Measurements from ENCODE around the gene VRK3. TPM values are rescaled to one million over a fixed set of nuclear protein-coding genes. Genes with fewer than 3 reads are reported as not detected.
"Not testable (repeated sequence)": the region's sequence is repeated elsewhere in the genome, so short reads cannot be mapped to it uniquely, and the experiment has no call there.

The VRK3 gene
- total RNA-seq, 2 experiments from 2014 or later: 65.1 to 65.4 TPM

- POLR2A ChIA-PET; ATAC-seq (ENCODE audit: poor library complexity): not testable (repeated sequence)
Measured at GRCh38 chr19:49959892-49960291, 65.3 kb downstream of the VRK3 start.

DNA sequence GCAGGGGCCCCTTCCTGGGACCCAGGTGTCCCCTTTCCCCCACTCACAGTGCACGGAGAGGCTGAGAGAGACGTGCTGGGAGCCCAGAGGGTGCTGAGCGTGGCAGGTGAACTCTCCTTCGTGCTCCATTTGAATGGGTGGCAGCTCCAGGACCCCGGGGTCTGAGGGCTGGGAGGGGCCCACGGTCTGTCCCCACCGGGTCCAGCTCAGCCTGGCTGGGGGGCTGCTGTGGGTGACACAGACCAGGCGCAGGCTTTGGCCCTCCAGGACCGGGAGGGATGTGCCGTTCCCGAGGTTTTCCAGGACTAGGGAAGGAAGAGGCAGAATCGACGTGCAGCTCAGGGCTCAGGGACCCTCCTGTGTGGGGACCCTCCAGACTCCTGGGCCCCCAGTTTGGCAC is 66.6 kb downstream of the VRK3 start:
- intact Hi-C loops (cut with DNase I, micrococcal nuclease); POLR2A ChIA-PET; H3K36me3 ChIP-seq (ENCODE audit: insufficient read depth, low read length); H3K27me3 ChIP-seq (ENCODE audit: control insufficient read depth in 1 of 2, insufficient read depth in 2 of 2, low read length in 2 of 2); H3K27ac Mint-ChIP-seq; H3K36me3 Mint-ChIP-seq (ENCODE audit: low read depth); H3K4me1 Mint-ChIP-seq (ENCODE audit: low read depth); CTCF ChIA-PET; H3K27ac ChIP-seq (ENCODE audit: low read depth in 1 of 2, low read length in 2 of 2); H3K9me3 ChIP-seq (ENCODE audit: control insufficient read depth in 1 of 2, insufficient read depth in 1 of 2, low read length in 2 of 2); DNase-seq; H3K4me1 ChIP-seq (ENCODE audit: insufficient read depth, low read length); H3K4me3 Mint-ChIP-seq; H3K4me3 ChIP-seq (ENCODE audit: low read length); ATAC-seq (ENCODE audit: poor library complexity); H3K9me3 Mint-ChIP-seq: not testable (repeated sequence)
- peaks cover 19% of the 10 kb centered on the region for H3K27me3 Mint-ChIP-seq

More at GRCh38 chr19:49959892-49960291, 65.3 kb downstream of the VRK3 start:
- H3K36me3 ChIP-seq (ENCODE audit: insufficient read depth, low read length); H3K27ac ChIP-seq (ENCODE audit: low read depth in 1 of 2, low read length in 2 of 2); intact Hi-C loops (cut with DNase I, micrococcal nuclease); H3K4me1 Mint-ChIP-seq (ENCODE audit: low read depth); H3K4me1 ChIP-seq (ENCODE audit: insufficient read depth, low read length); H3K4me3 Mint-ChIP-seq; CTCF ChIA-PET; H3K27ac Mint-ChIP-seq; H3K36me3 Mint-ChIP-seq (ENCODE audit: low read depth); DNase-seq; H3K9me3 Mint-ChIP-seq; H3K4me3 ChIP-seq (ENCODE audit: low read length); H3K27me3 ChIP-seq (ENCODE audit: control insufficient read depth in 1 of 2, insufficient read depth in 2 of 2, low read length in 2 of 2); H3K9me3 ChIP-seq (ENCODE audit: control insufficient read depth in 1 of 2, insufficient read depth in 1 of 2, low read length in 2 of 2): not testable (repeated sequence)
- H3K27me3 Mint-ChIP-seq: peaks cover 20% of the 10 kb centered on the region

DNA sequence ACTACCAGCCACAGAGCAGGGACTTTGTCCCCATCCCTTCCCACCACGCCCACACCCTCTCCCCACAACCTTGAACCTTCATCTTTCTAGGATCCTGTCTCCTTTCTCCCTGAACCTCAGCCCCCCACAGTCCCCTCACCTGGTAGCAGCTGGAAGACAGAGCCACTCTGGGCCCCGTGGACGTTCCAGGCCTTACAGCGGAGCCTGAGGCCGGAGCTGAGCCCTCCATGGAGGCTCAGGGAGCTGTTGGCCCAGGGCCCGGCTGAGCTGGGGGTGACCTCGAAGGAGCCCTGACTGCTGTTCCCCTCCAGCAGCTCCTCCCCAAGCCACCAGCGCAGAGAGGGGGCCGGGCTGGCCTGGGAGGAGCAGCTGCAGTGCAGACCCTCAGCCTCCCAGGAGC is 67.0 kb downstream of the VRK3 start:
- ATAC-seq (ENCODE audit: poor library complexity); H3K27ac ChIP-seq (ENCODE audit: low read depth in 1 of 2, low read length in 2 of 2); H3K36me3 Mint-ChIP-seq (ENCODE audit: low read depth); DNase-seq; POLR2A ChIA-PET; intact Hi-C loops (cut with DNase I, micrococcal nuclease); H3K4me1 ChIP-seq (ENCODE audit: insufficient read depth, low read length); H3K4me1 Mint-ChIP-seq (ENCODE audit: low read depth); H3K4me3 ChIP-seq (ENCODE audit: low read length); H3K36me3 ChIP-seq (ENCODE audit: insufficient read depth, low read length); H3K9me3 ChIP-seq (ENCODE audit: control insufficient read depth in 1 of 2, insufficient read depth in 1 of 2, low read length in 2 of 2); H3K27ac Mint-ChIP-seq; H3K4me3 Mint-ChIP-seq; H3K9me3 Mint-ChIP-seq; H3K27me3 ChIP-seq (ENCODE audit: control insufficient read depth in 1 of 2, insufficient read depth in 2 of 2, low read length in 2 of 2): not testable (repeated sequence)
- H3K27me3 Mint-ChIP-seq: peaks cover 18% of the 10 kb centered on the region
- CTCF ChIA-PET: interaction anchor here (0.6 kb wide), 1 partner anchor 236 kb away, joined by 3 read pairs; no protein-coding TSS in a partner anchor

- ChIA-PET POLR2A (no interaction called here), CTCF (interaction anchor here (0.6 to 0.7 kb wide), 2 partner anchors 237 to 775 kb away, joined by 3 read pairs; no protein-coding TSS in a partner anchor)
- peaks cover 0 to 3% of the 10 kb centered on the region in 2 experiments for H3K27me3 ChIP-seq (ENCODE audit: control insufficient read depth in 1 of 2, insufficient read depth in 2 of 2, low read length in 2 of 2)
- no peaks in the 10 kb centered on the region for H3K36me3 ChIP-seq (ENCODE audit: insufficient read depth, low read length)
- no peak overlapping the region for H3K27ac ChIP-seq (ENCODE audit: low read depth in 1 of 2, low read length in 2 of 2)
- ATAC-seq (ENCODE audit: poor library complexity) (no peak), DNase-seq (no peak)
- intact Hi-C loops (cut with DNase I, micrococcal nuclease): no loop called here
- Mint-ChIP-seq H3K4me1 (ENCODE audit: low read depth) (no peaks in the 10 kb centered on the region), H3K36me3 (ENCODE audit: low read depth) (no peaks in the 10 kb centered on the region), H3K4me3 (no peak overlapping the region), H3K27me3 (peaks cover 18% of the 10 kb centered on the region), H3K27ac (no peak overlapping the region), H3K9me3 (no peaks in the 10 kb centered on the region)
- H3K9me3 ChIP-seq (ENCODE audit: control insufficient read depth in 1 of 2, insufficient read depth in 1 of 2, low read length in 2 of 2): peaks cover 0 to 9% of the 10 kb centered on the region in 2 experiments
- H3K4me1 ChIP-seq (ENCODE audit: insufficient read depth, low read length): peaks cover 6% of the 10 kb centered on the region
- TF ChIP-seq, protein P1, sequence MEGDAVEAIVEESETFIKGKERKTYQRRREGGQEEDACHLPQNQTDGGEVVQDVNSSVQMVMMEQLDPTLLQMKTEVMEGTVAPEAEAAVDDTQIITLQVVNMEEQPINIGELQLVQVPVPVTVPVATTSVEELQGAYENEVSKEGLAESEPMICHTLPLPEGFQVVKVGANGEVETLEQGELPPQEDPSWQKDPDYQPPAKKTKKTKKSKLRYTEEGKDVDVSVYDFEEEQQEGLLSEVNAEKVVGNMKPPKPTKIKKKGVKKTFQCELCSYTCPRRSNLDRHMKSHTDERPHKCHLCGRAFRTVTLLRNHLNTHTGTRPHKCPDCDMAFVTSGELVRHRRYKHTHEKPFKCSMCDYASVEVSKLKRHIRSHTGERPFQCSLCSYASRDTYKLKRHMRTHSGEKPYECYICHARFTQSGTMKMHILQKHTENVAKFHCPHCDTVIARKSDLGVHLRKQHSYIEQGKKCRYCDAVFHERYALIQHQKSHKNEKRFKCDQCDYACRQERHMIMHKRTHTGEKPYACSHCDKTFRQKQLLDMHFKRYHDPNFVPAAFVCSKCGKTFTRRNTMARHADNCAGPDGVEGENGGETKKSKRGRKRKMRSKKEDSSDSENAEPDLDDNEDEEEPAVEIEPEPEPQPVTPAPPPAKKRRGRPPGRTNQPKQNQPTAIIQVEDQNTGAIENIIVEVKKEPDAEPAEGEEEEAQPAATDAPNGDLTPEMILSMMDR (IDR thresholded peaks at IDR 0.05): no peak
- no peak overlapping the region for H3K4me3 ChIP-seq (ENCODE audit: low read length)
Measured at GRCh38 chr19:49957262-49957915, 67.8 kb downstream of the VRK3 start.

All from CD4-positive, alpha-beta T cell (primary cell).